HG03378 (cell line): Measurements from ENCODE around the gene GIPC1.

ENCODE experiments used
- ATAC-seq: cut with Tn5 transposase; IDR thresholded peaks from one replicate; pipeline ENCODE4 v1.9.1; 2021; ENCODE audit warnings: mild to moderate bottlenecking, moderate library complexity; ENCODE audit not compliant: unreplicated experiment

The GIPC1 gene

GRCh38 chr19:14439014-14439413 is 56.9 kb downstream of the GIPC1 start:
- no peak for ATAC-seq

- ATAC-seq = no peak
Measured at GRCh38 chr19:14437578-14438140, 58.3 kb downstream of the GIPC1 start.

GRCh38 chr19:14435320-14436050 is 60.4 kb downstream of the GIPC1 start:
- no peak for ATAC-seq

- ATAC-seq = no peak
Measured at GRCh38 chr19:14434543-14435319, 61.2 kb downstream of the GIPC1 start.

- no peak for ATAC-seq
Measured at GRCh38 chr19:14433554-14434501, 62.1 kb downstream of the GIPC1 start.

- ATAC-seq = no peak
Measured at GRCh38 chr19:14432791-14433553, 63.0 kb downstream of the GIPC1 start, which contains the start of gene PKN1. Gene PKN1, plus strand, starts transcription at chr19:14433306. Its CDS starts 216 bp downstream, at chr19:14433522.

- ATAC-seq = no peak
Measured at GRCh38 chr19:14430712-14431111, 65.2 kb downstream of the GIPC1 start.

GRCh38 chr19:14428882-14429416 is 67.0 kb downstream of the GIPC1 start:
- ATAC-seq = no peak
